Sigmoid colon (tissue), 7 donors: ENCODE results near the gene NCKAP5. TPM values are rescaled to one million over a fixed set of nuclear protein-coding genes. Genes with fewer than 3 reads are reported as not detected.

ENCODE experiments used
- DNase-seq: peaks from one replicate; pipeline ENCODE4 v3.0.0-alpha.2; 2019
- H3K27ac ChIP-seq, 4 donors: fragments of 200-600 bp; sonication (generic); one replicate each; pipeline ENCODE4 v1.5.1; 2016 to 2019; ENCODE audit warnings: mild to moderate bottlenecking in 1 of 4
- H3K27me3 ChIP-seq, 3 donors: fragments of 200-600 bp; sonication (generic); one replicate each; pipeline ENCODE4 v1.5.1; 2019; ENCODE audit warnings: mild to moderate bottlenecking in 1 of 3
- H3K36me3 ChIP-seq, 4 donors: fragments of 200-600 bp; sonication (generic); one replicate each; pipeline ENCODE4 v1.5.1; 2016 to 2019
- H3K4me1 ChIP-seq, 4 donors: fragments of 200-600 bp; sonication (generic); one replicate each; pipeline ENCODE4 v1.5.1; 2017 to 2019
- H3K4me3 ChIP-seq, 4 donors: fragments of 200-600 bp; sonication (generic); one replicate each; pipeline ENCODE4 v1.5.1; 2017 to 2019; ENCODE audit warnings: mild to moderate bottlenecking in 2 of 4, moderate library complexity in 1 of 4
- H3K9me3 ChIP-seq, 4 donors: fragments of 200-600 bp in 3 of 4; sonication (generic) in 3 of 4; one replicate each; pipeline versions ENCODE4 v1.5.1 to v1.6.1; 2013 to 2019
- CTCF ChIP-seq, 4 experiments: fragments of 450-650 bp in 3 of 4; fragments of 200-600 bp in 1 of 4; IDR thresholded peaks; one replicate each; pipeline ENCODE4 v1.5.1; 2016 to 2019; ENCODE audit warnings: antibody characterized with exemption in 4 of 4, mild to moderate bottlenecking in 3 of 4, moderate library complexity in 2 of 4
- EP300 ChIP-seq, 4 donors: sonication (generic); formaldehyde crosslinking; IDR thresholded peaks; one replicate each; pipeline ENCODE4 v1.6.1; 2017; ENCODE audit warnings: antibody characterized with exemption in 4 of 4
- POLR2A ChIP-seq, 2 donors: fragments of 450-650 bp; IDR thresholded peaks; one replicate each; pipeline ENCODE4 v1.6.1; 2016; ENCODE audit warnings: antibody characterized with exemption in 2 of 2, mild to moderate bottlenecking in 2 of 2, moderate library complexity in 2 of 2
- POLR2AphosphoS5 ChIP-seq, 4 donors: sonication (generic); formaldehyde crosslinking; IDR thresholded peaks; one replicate each; pipeline ENCODE4 v1.6.1; 2017; ENCODE audit warnings: antibody characterized with exemption in 4 of 4
- WGBS, 2 donors: extraction: QIAGEN DNeasy Blood & Tissue Kit; methylation state at CpG; one replicate each; pipeline ENCODE4 v1.1.7; 2013; 5-methylcytosine and 5-hydroxymethylcytosine counted together
- intact Hi-C: fragments of 100-400 bp; cut with DNase I; formaldehyde crosslinking; loops from one replicate; pipeline ENCODE4 v1.15.1; 2023
- polyA plus RNA-seq, 3 donors: library from polyadenylated mRNA; stranded (reverse); fragments of 200-250 nt; gene quantifications; one replicate each; pipeline ENCODE4 v1.2.3, GENCODE V29; 2013
- total RNA-seq, 4 donors: library from RNA; depleted of rRNA; stranded (reverse); fragments of >200 nt; gene quantifications; one replicate each; pipeline ENCODE4 v1.1.0, GENCODE V29; 2016
- donor health status: healthy with polysubstance abuse.
- donor health status: Bipolar disorder and iron deficiency.
- donor health status: healthy.

Gene NCKAP5
- total and polyA plus RNA-seq, 7 donors = under 0.01 to 3.7 (median 0.60) TPM

GRCh38 chr2:133107058-133107815, 461.0 kb downstream of the NCKAP5 start:
- intact Hi-C loops = no loop called here
- 80 to 86% methylated on average over 9 of the region's 9 CpGs for WGBS, 2 donors
- Histone ChIP-seq H3K27me3 (no peaks in the 10 kb centered on the region), H3K4me3 (no peak overlapping the region), H3K36me3 (no peaks in the 10 kb centered on the region), H3K9me3 (no peaks in the 10 kb centered on the region), H3K27ac (no peak overlapping the region), H3K4me1 (no peaks in the 10 kb centered on the region)
- DNase-seq = no peak
- TF ChIP-seq CTCF (IDR thresholded peaks at IDR 0.05) = no peak

GRCh38 chr2:133104871-133105270, 463.4 kb downstream of the NCKAP5 start:
- no peak for DNase-seq
- H3K27me3 ChIP-seq = no peaks in the 10 kb centered on the region

DNA sequence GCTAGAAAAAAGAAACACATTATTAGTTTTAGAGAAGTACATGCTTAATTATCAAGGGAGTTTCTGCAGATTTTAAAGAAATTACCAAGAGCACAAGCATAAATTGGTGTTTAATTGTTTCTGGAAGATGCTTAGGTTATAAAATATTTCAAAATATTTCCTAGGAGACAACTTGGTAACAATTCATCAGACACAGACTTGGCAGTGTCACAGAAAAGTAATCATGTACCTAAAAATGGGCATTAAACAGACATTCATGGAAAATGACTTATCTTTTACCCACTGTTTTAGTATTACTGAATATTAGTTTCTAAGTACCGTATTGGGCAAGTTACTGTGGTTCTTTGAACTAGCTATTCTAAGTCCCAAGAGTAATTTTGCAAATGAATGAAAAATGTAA, 469.5 kb downstream of the NCKAP5 start:
- Histone ChIP-seq H3K27ac (no peak overlapping the region), H3K4me3 (no peak overlapping the region), H3K4me1 (no peaks in the 10 kb centered on the region), H3K36me3 (no peaks in the 10 kb centered on the region), H3K27me3 (no peaks in the 10 kb centered on the region), H3K9me3 (no peaks in the 10 kb centered on the region)
- 93 to 94% methylated on average over 1 of the region's 1 CpG for WGBS, 2 donors
- DNase-seq = no peak
- intact Hi-C loops = no loop called here
- TF ChIP-seq POLR2AphosphoS5 (IDR thresholded peaks at IDR 0.05) (no peak), POLR2A (IDR thresholded peaks at IDR 0.05) (no peak), EP300 (IDR thresholded peaks at IDR 0.05) (no peak), CTCF (IDR thresholded peaks at IDR 0.05) (no peak)

More at GRCh38 chr2:133104871-133105270, 463.4 kb downstream of the NCKAP5 start:
- intact Hi-C loops = no loop called here
- Histone ChIP-seq H3K36me3 (no peaks in the 10 kb centered on the region), H3K9me3 (no peaks in the 10 kb centered on the region), H3K4me1 (no peaks in the 10 kb centered on the region), H3K27ac (no peak overlapping the region), H3K4me3 (no peak overlapping the region)
- TF ChIP-seq POLR2AphosphoS5 (IDR thresholded peaks at IDR 0.05) (no peak), CTCF (IDR thresholded peaks at IDR 0.05) (no peak), POLR2A (IDR thresholded peaks at IDR 0.05) (no peak)
- 85 to 95% methylated on average over 2 of the region's 2 CpGs for WGBS, 2 donors

GRCh38 chr2:133097666-133098065, 470.6 kb downstream of the NCKAP5 start:
- Histone ChIP-seq H3K27ac (no peak overlapping the region), H3K4me3 (no peak overlapping the region), H3K27me3 (no peaks in the 10 kb centered on the region), H3K9me3 (no peaks in the 10 kb centered on the region), H3K4me1 (no peaks in the 10 kb centered on the region), H3K36me3 (no peaks in the 10 kb centered on the region)
- 86 to 88% methylated on average over 3 of the region's 3 CpGs for WGBS, 2 donors
- no peak for DNase-seq
- intact Hi-C loops = no loop called here
- TF ChIP-seq EP300 (IDR thresholded peaks at IDR 0.05) (no peak), CTCF (IDR thresholded peaks at IDR 0.05) (no peak), POLR2A (IDR thresholded peaks at IDR 0.05) (no peak), POLR2AphosphoS5 (IDR thresholded peaks at IDR 0.05) (no peak)

- Histone ChIP-seq H3K36me3 (no peaks in the 10 kb centered on the region), H3K4me1 (no peaks in the 10 kb centered on the region), H3K4me3 (no peak overlapping the region), H3K27me3 (no peaks in the 10 kb centered on the region), H3K27ac (no peak overlapping the region), H3K9me3 (no peaks in the 10 kb centered on the region)
- DNase-seq = no peak
- TF ChIP-seq CTCF (IDR thresholded peaks at IDR 0.05) = no peak
- TF ChIP-seq POLR2A (IDR thresholded peaks at IDR 0.05) = no peak
- TF ChIP-seq POLR2AphosphoS5 (IDR thresholded peaks at IDR 0.05) = no peak
- TF ChIP-seq EP300 (IDR thresholded peaks at IDR 0.05) = no peak
- 83 to 85% methylated on average over 3 of the region's 3 CpGs for WGBS, 2 donors
- intact Hi-C loops = no loop called here
These were observed 475.7 kb downstream of the NCKAP5 start for GRCh38 chr2:133092571-133092970.
